ENCODE data around the gene HTR2C.

The HTR2C gene

GRCh38 chrX:114599305-114599704, 15.4 kb downstream of the HTR2C start:
- no peak for TF ChIP-seq TAF1 (IDR thresholded peaks at IDR 0.05; ENCODE audit: borderline replicate concordance, insufficient read depth, low read length)
- no peak for TF ChIP-seq REST (IDR thresholded peaks at IDR 0.05; ENCODE audit: insufficient read depth in 1 of 2, low read depth in 2 of 2, low read length in 2 of 2)
- TF ChIP-seq SIN3A (IDR thresholded peaks at IDR 0.05; ENCODE audit: borderline replicate concordance, insufficient read depth, low read length) = no peak
- TF ChIP-seq FOXP2 (optimal IDR thresholded peaks at IDR 0.05; ENCODE audit: borderline replicate concordance, extremely low read depth, extremely low read length, insufficient read depth) = no peak
- TF ChIP-seq POLR2AphosphoS5 (IDR thresholded peaks at IDR 0.05; ENCODE audit: low read depth, low read length) = no peak

- TF ChIP-seq TAF1 (IDR thresholded peaks at IDR 0.05; ENCODE audit: borderline replicate concordance, insufficient read depth, low read length) = no peak
- TF ChIP-seq SIN3A (IDR thresholded peaks at IDR 0.05; ENCODE audit: borderline replicate concordance, insufficient read depth, low read length) = no peak
- no peak for TF ChIP-seq REST (IDR thresholded peaks at IDR 0.05; ENCODE audit: insufficient read depth in 1 of 2, low read depth in 2 of 2, low read length in 2 of 2)
- no peak for TF ChIP-seq POLR2AphosphoS5 (IDR thresholded peaks at IDR 0.05; ENCODE audit: low read depth, low read length)
- TF ChIP-seq FOXP2 (optimal IDR thresholded peaks at IDR 0.05; ENCODE audit: borderline replicate concordance, extremely low read depth, extremely low read length, insufficient read depth) = no peak
These were observed 16.0 kb downstream of the HTR2C start for GRCh38 chrX:114599911-114600310.

GRCh38 chrX:114611018-114611619, 27.2 kb downstream of the HTR2C start:
- TF ChIP-seq TAF1 (IDR thresholded peaks at IDR 0.05; ENCODE audit: borderline replicate concordance, insufficient read depth, low read length) = no peak

GRCh38 chrX:114615765-114616164, 31.9 kb downstream of the HTR2C start:
- TF ChIP-seq TAF1 (IDR thresholded peaks at IDR 0.05; ENCODE audit: borderline replicate concordance, insufficient read depth, low read length) = no peak
- TF ChIP-seq FOXP2 (optimal IDR thresholded peaks at IDR 0.05; ENCODE audit: borderline replicate concordance, extremely low read depth, extremely low read length, insufficient read depth) = no peak
- no peak for TF ChIP-seq REST (IDR thresholded peaks at IDR 0.05; ENCODE audit: insufficient read depth in 1 of 2, low read depth in 2 of 2, low read length in 2 of 2)

- TF ChIP-seq FOXP2 (optimal IDR thresholded peaks at IDR 0.05; ENCODE audit: borderline replicate concordance, extremely low read depth, extremely low read length, insufficient read depth) = no peak
- no peak for TF ChIP-seq REST (IDR thresholded peaks at IDR 0.05; ENCODE audit: insufficient read depth in 1 of 2, low read depth in 2 of 2, low read length in 2 of 2)
- no peak for TF ChIP-seq TAF1 (IDR thresholded peaks at IDR 0.05; ENCODE audit: borderline replicate concordance, insufficient read depth, low read length)
- TF ChIP-seq POLR2AphosphoS5 (IDR thresholded peaks at IDR 0.05; ENCODE audit: low read depth, low read length) = no peak
- TF ChIP-seq SIN3A (IDR thresholded peaks at IDR 0.05; ENCODE audit: borderline replicate concordance, insufficient read depth, low read length) = no peak
These were observed 36.0 kb downstream of the HTR2C start for GRCh38 chrX:114619874-114620273.

Data from PFSK-1 (cell line).